ENCODE results near the gene PCIF1.
"Not testable (repeated sequence)": the region's sequence is repeated elsewhere in the genome, so short reads cannot be mapped to it uniquely, and the experiment has no call there.

PCIF1 gene

DNA sequence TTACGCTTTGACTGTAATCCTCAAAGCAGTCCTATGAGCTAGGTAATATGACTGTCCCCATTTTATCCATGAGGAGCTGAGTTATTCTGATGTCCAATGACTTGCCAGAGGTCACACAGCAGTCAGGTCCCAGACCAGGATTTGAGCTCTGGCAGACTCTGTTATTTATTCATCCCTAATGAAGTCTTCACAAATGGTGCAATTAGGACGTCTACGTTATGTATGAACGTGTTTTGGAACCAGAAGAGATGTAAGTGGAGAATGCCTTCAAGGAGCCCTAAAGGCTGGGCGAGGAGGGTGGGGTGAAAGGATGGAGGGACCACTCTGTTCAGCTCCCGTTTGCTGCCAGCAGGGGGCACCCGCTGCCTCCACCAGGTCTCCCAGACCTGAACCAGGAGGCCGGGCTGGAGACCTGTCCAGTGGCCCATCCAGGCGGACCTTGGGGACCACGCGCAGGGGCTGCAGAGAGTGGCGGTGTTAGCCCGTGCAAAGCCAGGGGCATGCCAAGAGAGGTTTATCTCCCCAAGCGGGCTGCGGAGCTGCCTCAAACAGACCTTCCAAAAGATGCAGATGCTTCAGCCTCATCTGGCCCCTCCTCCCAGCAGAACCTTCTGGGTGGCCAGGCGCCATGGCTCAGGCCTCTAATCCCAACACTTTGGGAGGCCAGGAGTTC lies 52.8 kb downstream of the PCIF1 start:
- no peaks in the 10 kb centered on the region for H3K9me3 ChIP-seq (ENCODE audit: control insufficient read depth, insufficient read depth, low read depth, low read length)
- H3K36me3 ChIP-seq (ENCODE audit: control insufficient read depth in 2 of 2, insufficient read depth in 1 of 2, low read length in 2 of 2), result no peaks in the 10 kb centered on the region
- H3K4me3 ChIP-seq (ENCODE audit: low read depth, low read length), result no peak overlapping the region
- POLR2A ChIA-PET, result interaction anchor here (0.5 to 1.2 kb wide), 3 partner anchors 17 to 53 kb away, joined by 3 to 7 read pairs (median 4); partner anchors contain the start of gene PCIF1
- TF ChIP-seq ZNF19 (tag by site-specific recombination; IDR thresholded peaks at IDR 0.05; ENCODE audit: low read depth), result no peak
- TF ChIP-seq ZNF514 (tag by site-specific recombination; IDR thresholded peaks at IDR 0.05), result no peak
- TF ChIP-seq ZNF529 (tag by site-specific recombination; IDR thresholded peaks at IDR 0.05; ENCODE audit: insufficient replicate concordance), result no peak
- TF ChIP-seq, protein P1, sequence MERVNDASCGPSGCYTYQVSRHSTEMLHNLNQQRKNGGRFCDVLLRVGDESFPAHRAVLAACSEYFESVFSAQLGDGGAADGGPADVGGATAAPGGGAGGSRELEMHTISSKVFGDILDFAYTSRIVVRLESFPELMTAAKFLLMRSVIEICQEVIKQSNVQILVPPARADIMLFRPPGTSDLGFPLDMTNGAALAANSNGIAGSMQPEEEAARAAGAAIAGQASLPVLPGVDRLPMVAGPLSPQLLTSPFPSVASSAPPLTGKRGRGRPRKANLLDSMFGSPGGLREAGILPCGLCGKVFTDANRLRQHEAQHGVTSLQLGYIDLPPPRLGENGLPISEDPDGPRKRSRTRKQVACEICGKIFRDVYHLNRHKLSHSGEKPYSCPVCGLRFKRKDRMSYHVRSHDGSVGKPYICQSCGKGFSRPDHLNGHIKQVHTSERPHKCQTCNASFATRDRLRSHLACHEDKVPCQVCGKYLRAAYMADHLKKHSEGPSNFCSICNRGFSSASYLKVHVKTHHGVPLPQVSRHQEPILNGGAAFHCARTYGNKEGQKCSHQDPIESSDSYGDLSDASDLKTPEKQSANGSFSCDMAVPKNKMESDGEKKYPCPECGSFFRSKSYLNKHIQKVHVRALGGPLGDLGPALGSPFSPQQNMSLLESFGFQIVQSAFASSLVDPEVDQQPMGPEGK (tag by site-specific recombination; IDR thresholded peaks at IDR 0.05), result 0 out of 2 replicates have a peak, but pooled peaks have one; percentile 33
- TF ChIP-seq SCRT1 (tag by site-specific recombination; IDR thresholded peaks at IDR 0.05; ENCODE audit: borderline replicate concordance), result no peak
- peak; percentile 33; the same call in 1 of the 2 replicates for TF ChIP-seq ZEB2 (tag by site-specific recombination; IDR thresholded peaks at IDR 0.05)
- TF ChIP-seq, protein P2, sequence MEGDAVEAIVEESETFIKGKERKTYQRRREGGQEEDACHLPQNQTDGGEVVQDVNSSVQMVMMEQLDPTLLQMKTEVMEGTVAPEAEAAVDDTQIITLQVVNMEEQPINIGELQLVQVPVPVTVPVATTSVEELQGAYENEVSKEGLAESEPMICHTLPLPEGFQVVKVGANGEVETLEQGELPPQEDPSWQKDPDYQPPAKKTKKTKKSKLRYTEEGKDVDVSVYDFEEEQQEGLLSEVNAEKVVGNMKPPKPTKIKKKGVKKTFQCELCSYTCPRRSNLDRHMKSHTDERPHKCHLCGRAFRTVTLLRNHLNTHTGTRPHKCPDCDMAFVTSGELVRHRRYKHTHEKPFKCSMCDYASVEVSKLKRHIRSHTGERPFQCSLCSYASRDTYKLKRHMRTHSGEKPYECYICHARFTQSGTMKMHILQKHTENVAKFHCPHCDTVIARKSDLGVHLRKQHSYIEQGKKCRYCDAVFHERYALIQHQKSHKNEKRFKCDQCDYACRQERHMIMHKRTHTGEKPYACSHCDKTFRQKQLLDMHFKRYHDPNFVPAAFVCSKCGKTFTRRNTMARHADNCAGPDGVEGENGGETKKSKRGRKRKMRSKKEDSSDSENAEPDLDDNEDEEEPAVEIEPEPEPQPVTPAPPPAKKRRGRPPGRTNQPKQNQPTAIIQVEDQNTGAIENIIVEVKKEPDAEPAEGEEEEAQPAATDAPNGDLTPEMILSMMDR (tag by site-specific recombination; IDR thresholded peaks at IDR 0.05), result peak; percentile 76
- TF ChIP-seq ZBTB17 (tag by site-specific recombination; IDR thresholded peaks at IDR 0.05), result 0 out of 2 replicates have a peak, but pooled peaks have one; percentile 34
- TF ChIP-seq, protein P3, sequence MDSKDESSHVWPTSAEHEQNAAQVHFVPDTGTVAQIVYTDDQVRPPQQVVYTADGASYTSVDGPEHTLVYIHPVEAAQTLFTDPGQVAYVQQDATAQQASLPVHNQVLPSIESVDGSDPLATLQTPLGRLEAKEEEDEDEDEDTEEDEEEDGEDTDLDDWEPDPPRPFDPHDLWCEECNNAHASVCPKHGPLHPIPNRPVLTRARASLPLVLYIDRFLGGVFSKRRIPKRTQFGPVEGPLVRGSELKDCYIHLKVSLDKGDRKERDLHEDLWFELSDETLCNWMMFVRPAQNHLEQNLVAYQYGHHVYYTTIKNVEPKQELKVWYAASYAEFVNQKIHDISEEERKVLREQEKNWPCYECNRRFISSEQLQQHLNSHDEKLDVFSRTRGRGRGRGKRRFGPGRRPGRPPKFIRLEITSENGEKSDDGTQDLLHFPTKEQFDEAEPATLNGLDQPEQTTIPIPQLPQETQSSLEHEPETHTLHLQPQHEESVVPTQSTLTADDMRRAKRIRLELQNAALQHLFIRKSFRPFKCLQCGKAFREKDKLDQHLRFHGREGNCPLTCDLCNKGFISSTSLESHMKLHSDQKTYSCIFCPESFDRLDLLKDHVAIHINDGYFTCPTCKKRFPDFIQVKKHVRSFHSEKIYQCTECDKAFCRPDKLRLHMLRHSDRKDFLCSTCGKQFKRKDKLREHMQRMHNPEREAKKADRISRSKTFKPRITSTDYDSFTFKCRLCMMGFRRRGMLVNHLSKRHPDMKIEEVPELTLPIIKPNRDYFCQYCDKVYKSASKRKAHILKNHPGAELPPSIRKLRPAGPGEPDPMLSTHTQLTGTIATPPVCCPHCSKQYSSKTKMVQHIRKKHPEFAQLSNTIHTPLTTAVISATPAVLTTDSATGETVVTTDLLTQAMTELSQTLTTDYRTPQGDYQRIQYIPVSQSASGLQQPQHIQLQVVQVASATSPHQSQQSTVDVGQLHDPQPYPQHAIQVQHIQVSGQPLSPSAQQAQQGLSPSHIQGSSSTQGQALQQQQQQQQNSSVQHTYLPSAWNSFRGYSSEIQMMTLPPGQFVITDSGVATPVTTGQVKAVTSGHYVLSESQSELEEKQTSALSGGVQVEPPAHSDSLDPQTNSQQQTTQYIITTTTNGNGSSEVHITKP (tag by site-specific recombination; IDR thresholded peaks at IDR 0.05), result no peak
- TF ChIP-seq, protein P4, sequence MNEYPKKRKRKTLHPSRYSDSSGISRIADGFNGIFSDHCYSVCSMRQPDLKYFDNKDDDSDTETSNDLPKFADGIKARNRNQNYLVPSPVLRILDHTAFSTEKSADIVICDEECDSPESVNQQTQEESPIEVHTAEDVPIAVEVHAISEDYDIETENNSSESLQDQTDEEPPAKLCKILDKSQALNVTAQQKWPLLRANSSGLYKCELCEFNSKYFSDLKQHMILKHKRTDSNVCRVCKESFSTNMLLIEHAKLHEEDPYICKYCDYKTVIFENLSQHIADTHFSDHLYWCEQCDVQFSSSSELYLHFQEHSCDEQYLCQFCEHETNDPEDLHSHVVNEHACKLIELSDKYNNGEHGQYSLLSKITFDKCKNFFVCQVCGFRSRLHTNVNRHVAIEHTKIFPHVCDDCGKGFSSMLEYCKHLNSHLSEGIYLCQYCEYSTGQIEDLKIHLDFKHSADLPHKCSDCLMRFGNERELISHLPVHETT (tag by site-specific recombination; IDR thresholded peaks at IDR 0.05), result peak; percentile 34; the same call in 1 of the 2 replicates
- TF ChIP-seq GLIS2 (tag by site-specific recombination; IDR thresholded peaks at IDR 0.05), result peak; percentile 50
- no peak for TF ChIP-seq HOXC10 (CRISPR knock-in tag; IDR thresholded peaks at IDR 0.05)
- TF ChIP-seq ZNF654 (tag by site-specific recombination; IDR thresholded peaks at IDR 0.05; ENCODE audit: low read depth), result peak; percentile 74
- TF ChIP-seq ZBTB8A (tag by site-specific recombination; IDR thresholded peaks at IDR 0.05), result 0 out of 2 replicates have a peak, but pooled peaks have one; percentile 17
- peak; percentile 85 for TF ChIP-seq ZNF366 (tag by site-specific recombination; conservative IDR thresholded peaks at IDR 0.05)
- TF ChIP-seq, protein P5, sequence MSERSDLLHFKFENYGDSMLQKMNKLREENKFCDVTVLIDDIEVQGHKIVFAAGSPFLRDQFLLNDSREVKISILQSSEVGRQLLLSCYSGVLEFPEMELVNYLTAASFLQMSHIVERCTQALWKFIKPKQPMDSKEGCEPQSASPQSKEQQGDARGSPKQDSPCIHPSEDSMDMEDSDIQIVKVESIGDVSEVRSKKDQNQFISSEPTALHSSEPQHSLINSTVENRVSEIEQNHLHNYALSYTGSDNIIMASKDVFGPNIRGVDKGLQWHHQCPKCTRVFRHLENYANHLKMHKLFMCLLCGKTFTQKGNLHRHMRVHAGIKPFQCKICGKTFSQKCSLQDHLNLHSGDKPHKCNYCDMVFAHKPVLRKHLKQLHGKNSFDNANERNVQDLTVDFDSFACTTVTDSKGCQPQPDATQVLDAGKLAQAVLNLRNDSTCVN (tag by site-specific recombination; optimal IDR thresholded peaks at IDR 0.05), result no peak
- H3K4me1 ChIP-seq (ENCODE audit: control insufficient read depth, insufficient read depth, low read length), result no peaks in the 10 kb centered on the region
- H3K27ac ChIP-seq (ENCODE audit: extremely low read depth, low read depth, low read length), result no peak overlapping the region
- CTCF ChIA-PET, result interaction anchor here (0.6 to 6.3 kb wide), 33 partner anchors 8 to 1007 kb away, joined by 3 to 86 read pairs (median 4); no protein-coding TSS in a partner anchor

DNA sequence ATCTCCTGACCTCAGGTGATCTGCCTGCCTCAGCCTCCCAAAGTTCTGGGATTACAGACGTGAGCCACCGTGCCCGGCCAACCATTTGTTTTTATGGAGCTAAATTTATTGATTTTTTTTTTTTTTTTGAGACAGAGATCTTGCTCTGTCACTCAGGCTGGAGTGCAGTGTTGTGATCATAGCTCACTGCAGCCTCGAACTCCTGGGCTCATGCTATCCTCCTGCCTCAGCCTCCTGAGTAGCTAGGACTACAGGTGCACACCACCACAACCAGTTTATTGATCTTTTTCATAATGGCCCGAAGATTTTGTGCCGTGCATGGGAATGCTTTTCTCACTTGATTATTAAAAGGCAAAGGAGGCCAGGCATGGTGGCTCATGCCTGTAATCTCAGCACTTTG lies 54.3 kb downstream of the PCIF1 start:
- H3K9me3 ChIP-seq (ENCODE audit: control insufficient read depth, insufficient read depth, low read depth, low read length); H3K4me3 ChIP-seq (ENCODE audit: low read depth, low read length); H3K4me1 ChIP-seq (ENCODE audit: control insufficient read depth, insufficient read depth, low read length); H3K36me3 ChIP-seq (ENCODE audit: control insufficient read depth in 2 of 2, insufficient read depth in 1 of 2, low read length in 2 of 2); POLR2A ChIA-PET; H3K27ac ChIP-seq (ENCODE audit: extremely low read depth, low read depth, low read length): not testable (repeated sequence)
- CTCF ChIA-PET, result interaction anchor here (0.6 to 6.3 kb wide), 7 partner anchors 11 to 360 kb away, joined by 3 to 86 read pairs (median 4); partner anchors contain the start of gene ZNF335

All from HEK293 (cell line).